Measurements from ENCODE around the gene MUC5B.

DNA sequence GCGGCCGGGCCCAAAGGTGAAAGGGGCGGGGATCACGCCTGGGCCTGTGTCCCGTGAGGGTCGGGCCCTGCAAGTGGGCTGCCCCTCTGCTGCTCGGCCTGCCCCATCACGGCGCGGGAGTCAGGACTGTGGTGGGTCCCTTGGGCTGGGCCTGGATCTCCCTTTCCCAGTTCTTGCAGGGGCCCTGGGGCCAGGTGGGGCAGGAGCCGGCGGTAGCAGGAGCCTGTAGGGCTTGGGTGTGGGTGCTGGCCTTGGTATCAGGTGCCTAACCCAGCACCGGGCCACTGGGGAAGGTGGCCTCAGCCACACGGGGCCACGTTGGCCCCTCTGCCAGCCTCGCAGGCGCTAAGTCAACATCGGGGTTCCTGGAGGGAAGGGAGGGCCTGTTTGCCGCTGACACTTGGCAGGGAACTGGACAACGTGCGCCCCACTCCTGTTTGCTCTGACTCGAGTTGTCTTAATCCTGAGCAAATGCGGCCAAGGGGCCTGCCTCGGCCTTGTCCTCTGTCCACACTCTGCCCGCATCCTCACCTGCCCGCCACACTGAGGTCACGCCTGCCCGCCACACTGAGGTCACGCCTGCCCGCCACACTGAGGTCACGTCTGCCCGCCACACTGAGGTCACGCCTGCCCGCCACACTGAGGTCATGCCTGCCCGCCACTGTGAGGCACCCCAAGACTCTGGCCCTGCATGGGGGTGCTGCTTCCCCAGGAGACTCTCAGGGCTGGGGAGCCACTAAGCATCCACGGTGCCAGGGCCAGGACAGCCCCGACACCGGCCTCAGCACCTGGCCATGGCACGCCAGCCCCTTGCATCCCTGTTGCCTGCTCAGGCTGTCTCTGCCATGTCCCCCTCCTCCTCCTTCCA, 14.2 kb upstream of the MUC5B start:
- no peak for TF ChIP-seq POLR2AphosphoS5 (IDR thresholded peaks at IDR 0.05; ENCODE audit: insufficient read depth in 1 of 2, low read depth in 1 of 2)
- TF ChIP-seq, protein P1, sequence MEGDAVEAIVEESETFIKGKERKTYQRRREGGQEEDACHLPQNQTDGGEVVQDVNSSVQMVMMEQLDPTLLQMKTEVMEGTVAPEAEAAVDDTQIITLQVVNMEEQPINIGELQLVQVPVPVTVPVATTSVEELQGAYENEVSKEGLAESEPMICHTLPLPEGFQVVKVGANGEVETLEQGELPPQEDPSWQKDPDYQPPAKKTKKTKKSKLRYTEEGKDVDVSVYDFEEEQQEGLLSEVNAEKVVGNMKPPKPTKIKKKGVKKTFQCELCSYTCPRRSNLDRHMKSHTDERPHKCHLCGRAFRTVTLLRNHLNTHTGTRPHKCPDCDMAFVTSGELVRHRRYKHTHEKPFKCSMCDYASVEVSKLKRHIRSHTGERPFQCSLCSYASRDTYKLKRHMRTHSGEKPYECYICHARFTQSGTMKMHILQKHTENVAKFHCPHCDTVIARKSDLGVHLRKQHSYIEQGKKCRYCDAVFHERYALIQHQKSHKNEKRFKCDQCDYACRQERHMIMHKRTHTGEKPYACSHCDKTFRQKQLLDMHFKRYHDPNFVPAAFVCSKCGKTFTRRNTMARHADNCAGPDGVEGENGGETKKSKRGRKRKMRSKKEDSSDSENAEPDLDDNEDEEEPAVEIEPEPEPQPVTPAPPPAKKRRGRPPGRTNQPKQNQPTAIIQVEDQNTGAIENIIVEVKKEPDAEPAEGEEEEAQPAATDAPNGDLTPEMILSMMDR (IDR thresholded peaks at IDR 0.05): no peak
- no peak for TF ChIP-seq POLR2A (IDR thresholded peaks at IDR 0.05)

Data from vagina (tissue), 2 donors.